ENCODE measurements around the gene RRP1. TPM values are rescaled to one million over a fixed set of nuclear protein-coding genes. Genes with fewer than 3 reads are reported as not detected.
A peak's percentile ranks its signal among the peaks of the same experiment; 100 is the strongest.

Gene RRP1
- total and polyA plus RNA-seq, 3 experiments from 2014 or later, result 21.8 to 93.4 (median 87.4) TPM

DNA sequence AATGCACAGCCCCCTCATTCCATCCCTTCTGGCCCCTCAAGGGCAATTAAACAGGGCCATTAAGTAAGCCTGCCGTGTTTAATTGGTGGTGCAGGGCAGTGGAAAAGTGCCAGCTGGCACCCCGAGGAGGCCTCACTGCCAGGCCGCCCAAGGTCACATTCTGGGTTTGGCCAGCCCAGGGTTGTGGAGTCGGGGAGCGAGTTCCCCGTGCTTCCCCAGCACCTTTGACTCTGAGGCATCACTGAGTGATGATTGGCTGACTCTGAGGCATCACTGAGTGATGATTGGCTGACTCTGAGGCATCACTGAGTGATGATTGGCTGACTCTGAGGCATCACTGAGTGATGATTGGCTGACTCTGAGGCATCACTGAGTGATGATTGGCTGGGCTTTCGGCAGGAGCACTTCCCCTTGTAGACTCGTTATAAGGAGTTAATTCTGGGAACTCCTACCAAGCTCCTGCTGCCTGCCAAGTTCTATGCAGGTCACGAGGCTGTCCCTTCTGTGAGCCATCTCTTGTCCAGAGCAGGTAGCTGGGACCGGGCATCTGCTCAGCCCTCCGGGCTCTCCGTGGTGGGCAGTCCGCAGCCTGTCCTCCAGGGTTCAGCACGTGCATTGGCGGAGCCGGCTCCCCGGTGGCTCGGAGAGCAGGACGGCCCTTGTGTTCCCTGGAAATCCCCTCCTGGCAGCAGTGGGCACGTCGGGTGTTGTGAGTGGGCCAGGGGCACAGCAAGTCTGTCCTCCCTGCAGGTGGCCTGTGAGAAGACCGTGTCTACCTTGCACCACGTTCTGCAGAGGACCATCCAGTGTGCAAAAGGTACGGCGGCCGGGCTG lies 34.2 kb upstream of the RRP1 start:
- H3K4me1 Mint-ChIP-seq, result no peaks in the 10 kb centered on the region
- peaks cover 6% of the 10 kb centered on the region for H3K36me3 ChIP-seq (ENCODE audit: insufficient read depth, low read length)
- no peak overlapping the region for H3K4me3 Mint-ChIP-seq
- no peaks in the 10 kb centered on the region for H3K9me3 Mint-ChIP-seq
- POLR2A ChIA-PET, result no interaction called here
- H3K4me3 ChIP-seq (ENCODE audit: low read length), result no peak overlapping the region
- H3K36me3 Mint-ChIP-seq, result peaks cover 0 to 61% (median 8%) of the 10 kb centered on the region in 3 donors
- H3K9me3 ChIP-seq (ENCODE audit: low read length), result no peaks in the 10 kb centered on the region
- H3K27me3 ChIP-seq (ENCODE audit: insufficient read depth, low read length, poor library complexity, severe bottlenecking), result no peaks in the 10 kb centered on the region
- peak overlapping the region in 1 of 8 donors; percentile 73 for H3K27ac Mint-ChIP-seq
- no peak for DNase-seq
- H3K27ac ChIP-seq (ENCODE audit: low read depth, low read length), result no peak overlapping the region
- CTCF ChIA-PET, result no interaction called here
- H3K27me3 Mint-ChIP-seq, result no peaks in the 10 kb centered on the region
- no peaks in the 10 kb centered on the region for H3K4me1 ChIP-seq (ENCODE audit: insufficient read depth, low read length)

DNA sequence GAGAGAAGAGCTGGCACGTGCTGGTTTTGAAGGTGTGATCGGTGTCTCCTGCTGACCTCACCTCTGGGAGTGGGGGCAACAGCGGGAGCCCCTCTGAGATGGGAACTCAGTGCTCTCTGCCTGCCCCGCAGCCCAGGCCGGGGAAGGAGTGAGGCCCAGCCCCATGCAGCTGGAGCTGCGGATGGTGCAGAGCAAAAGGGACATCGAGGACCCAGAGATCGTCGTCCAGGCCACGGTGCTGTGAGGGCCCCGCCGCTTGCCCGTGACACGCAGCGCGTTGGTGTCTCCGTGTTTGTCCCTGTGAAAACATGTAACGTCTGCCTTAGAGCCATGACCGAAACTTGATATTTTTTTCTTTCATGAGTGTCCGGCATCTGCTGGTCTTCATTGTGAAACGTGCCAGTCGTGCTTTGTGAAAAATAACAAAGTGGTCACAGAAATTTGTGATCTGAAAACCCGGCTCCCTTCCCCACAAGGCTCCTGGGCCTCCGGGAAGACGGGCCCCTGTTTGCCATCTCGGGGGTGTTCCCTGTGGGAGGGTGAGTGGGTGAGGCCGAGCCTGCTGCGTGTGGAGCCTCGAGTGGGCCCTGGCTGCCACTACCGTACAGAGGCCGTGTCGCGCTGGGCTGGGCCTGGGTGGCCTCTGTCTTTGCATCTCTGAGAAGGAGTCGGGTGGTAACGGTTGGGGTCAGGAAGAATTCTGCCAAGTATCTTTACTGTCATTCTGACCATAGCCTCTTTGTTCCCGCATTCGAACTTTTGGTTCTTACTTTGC lies 33.4 kb upstream of the RRP1 start:
- H3K4me3 Mint-ChIP-seq, result no peak overlapping the region
- no peak overlapping the region for H3K4me3 ChIP-seq (ENCODE audit: low read length)
- H3K27ac ChIP-seq (ENCODE audit: low read depth, low read length), result no peak overlapping the region
- H3K4me1 Mint-ChIP-seq, result no peaks in the 10 kb centered on the region
- H3K36me3 Mint-ChIP-seq, result peaks cover 0 to 56% (median 2%) of the 10 kb centered on the region in 3 donors
- H3K4me1 ChIP-seq (ENCODE audit: insufficient read depth, low read length), result no peaks in the 10 kb centered on the region
- H3K9me3 ChIP-seq (ENCODE audit: low read length), result no peaks in the 10 kb centered on the region
- no peak for DNase-seq
- H3K9me3 Mint-ChIP-seq, result no peaks in the 10 kb centered on the region
- POLR2A ChIA-PET, result no interaction called here
- no peaks in the 10 kb centered on the region for H3K27me3 ChIP-seq (ENCODE audit: insufficient read depth, low read length, poor library complexity, severe bottlenecking)
- no peaks in the 10 kb centered on the region for H3K27me3 Mint-ChIP-seq
- CTCF ChIA-PET, result interaction anchor here (1.3 kb wide), 1 partner anchor 138 kb away, joined by 3 read pairs; no protein-coding TSS in a partner anchor
- H3K27ac Mint-ChIP-seq, result peak overlapping the region in 2 of 8 donors; percentile 17 to 73
- peaks cover 6% of the 10 kb centered on the region for H3K36me3 ChIP-seq (ENCODE audit: insufficient read depth, low read length)

DNA sequence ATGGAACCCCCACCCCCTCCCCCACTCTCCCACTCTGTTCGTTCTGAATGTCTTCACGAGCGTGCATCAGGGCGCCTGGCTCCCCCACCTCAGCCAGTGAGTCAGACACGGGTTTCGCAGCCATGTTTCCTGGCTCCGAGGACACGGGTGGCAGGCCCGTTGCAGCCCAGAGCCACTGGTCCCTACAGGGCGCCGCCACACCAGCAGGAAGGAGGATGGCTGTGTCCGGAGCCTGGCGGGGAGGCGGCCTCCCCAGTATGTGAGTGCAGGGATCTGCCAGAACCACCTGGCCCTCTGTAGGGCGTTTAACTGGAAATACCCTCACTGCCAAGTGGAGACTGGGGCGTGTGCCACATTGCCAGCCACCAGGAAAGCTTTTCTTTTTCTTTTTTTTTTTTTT lies 31.8 kb upstream of the RRP1 start:
- Mint-ChIP-seq H3K4me3 (no peak overlapping the region), H3K36me3 (peaks cover 0 to 52% (median 2%) of the 10 kb centered on the region in 3 donors), H3K27ac (peak overlapping the region in 2 of 8 donors; percentile 24 to 58), H3K9me3 (no peaks in the 10 kb centered on the region), H3K4me1 (no peaks in the 10 kb centered on the region), H3K27me3 (no peaks in the 10 kb centered on the region)
- DNase-seq, result no peak
- H3K9me3 ChIP-seq (ENCODE audit: low read length), result no peaks in the 10 kb centered on the region
- H3K4me1 ChIP-seq (ENCODE audit: insufficient read depth, low read length), result no peaks in the 10 kb centered on the region
- CTCF ChIA-PET, result interaction anchor here (1.3 kb wide), 1 partner anchor 137 kb away, joined by 3 read pairs; no protein-coding TSS in a partner anchor
- H3K27ac ChIP-seq (ENCODE audit: low read depth, low read length), result no peak overlapping the region
- no peaks in the 10 kb centered on the region for H3K27me3 ChIP-seq (ENCODE audit: insufficient read depth, low read length, poor library complexity, severe bottlenecking)
- peaks cover 6% of the 10 kb centered on the region for H3K36me3 ChIP-seq (ENCODE audit: insufficient read depth, low read length)
- H3K4me3 ChIP-seq (ENCODE audit: low read length), result no peak overlapping the region
- POLR2A ChIA-PET, result interaction anchor here (0.7 kb wide), 1 partner anchor 99 kb away, joined by 4 read pairs; the partner anchor contains the start of gene HSF2BP

DNA sequence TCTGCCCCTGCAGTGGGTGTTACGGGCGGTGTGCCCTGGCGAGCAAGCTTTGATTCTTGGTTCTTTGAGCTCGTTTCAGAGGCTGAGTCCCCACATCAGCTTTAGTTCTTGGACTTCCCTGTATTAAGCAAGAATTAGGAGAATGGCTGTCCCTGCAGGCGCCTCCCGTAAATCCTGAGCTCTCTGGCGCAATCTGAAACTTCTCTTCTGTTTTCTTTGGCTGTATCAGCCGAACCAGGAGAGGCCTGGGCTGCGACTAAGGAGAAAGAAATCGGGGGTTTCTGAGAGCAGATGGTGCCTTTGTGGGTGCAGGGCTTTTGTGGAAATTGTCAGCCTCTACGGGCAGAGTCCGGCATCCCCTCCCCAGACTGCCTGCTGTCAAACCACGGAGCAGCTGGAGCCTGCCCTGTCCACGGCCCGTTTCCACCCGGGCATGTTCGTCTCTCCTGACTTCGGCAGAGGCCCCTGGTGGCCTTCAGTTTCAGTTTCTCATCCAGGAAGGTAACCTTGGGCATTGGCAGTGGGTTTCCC lies 31.2 kb upstream of the RRP1 start:
- Mint-ChIP-seq H3K4me1 (no peaks in the 10 kb centered on the region), H3K4me3 (no peak overlapping the region), H3K9me3 (no peaks in the 10 kb centered on the region), H3K36me3 (peaks cover 0 to 50% (median 0%) of the 10 kb centered on the region in 3 donors), H3K27me3 (no peaks in the 10 kb centered on the region), H3K27ac (peak overlapping the region in 1 of 8 donors; percentile 58)
- no peaks in the 10 kb centered on the region for H3K9me3 ChIP-seq (ENCODE audit: low read length)
- no peak overlapping the region for H3K27ac ChIP-seq (ENCODE audit: low read depth, low read length)
- H3K4me3 ChIP-seq (ENCODE audit: low read length), result no peak overlapping the region
- H3K4me1 ChIP-seq (ENCODE audit: insufficient read depth, low read length), result no peaks in the 10 kb centered on the region
- ChIA-PET CTCF (no interaction called here), POLR2A (interaction anchor here (0.7 kb wide), 1 partner anchor 99 kb away, joined by 4 read pairs; the partner anchor contains the start of gene HSF2BP)
- no peaks in the 10 kb centered on the region for H3K27me3 ChIP-seq (ENCODE audit: insufficient read depth, low read length, poor library complexity, severe bottlenecking)
- DNase-seq, result no peak
- H3K36me3 ChIP-seq (ENCODE audit: insufficient read depth, low read length), result peaks cover 6% of the 10 kb centered on the region

DNA sequence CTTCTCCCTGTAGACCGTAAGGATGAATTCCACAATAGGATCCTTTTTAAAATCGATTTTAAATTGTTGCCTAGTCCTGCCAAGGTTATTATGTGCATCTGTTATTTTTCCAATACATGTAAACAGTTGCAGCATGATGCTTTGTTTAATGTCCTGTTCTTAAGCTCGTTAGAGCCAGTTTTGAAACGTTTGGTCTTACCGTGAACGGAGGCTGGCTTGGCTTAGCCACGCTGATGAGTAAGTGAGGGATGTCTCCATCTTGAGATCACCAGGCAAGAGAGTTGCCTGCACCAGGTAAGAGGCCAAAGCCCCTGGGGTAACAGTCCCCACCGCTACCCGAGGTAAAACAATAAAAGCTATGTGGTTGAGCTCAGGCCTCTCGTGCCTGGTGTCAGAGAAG lies 30.6 kb upstream of the RRP1 start:
- H3K27me3 Mint-ChIP-seq, result no peaks in the 10 kb centered on the region
- Histone ChIP-seq H3K9me3 (ENCODE audit: low read length) (no peaks in the 10 kb centered on the region), H3K4me1 (ENCODE audit: insufficient read depth, low read length) (no peaks in the 10 kb centered on the region), H3K27me3 (ENCODE audit: insufficient read depth, low read length, poor library complexity, severe bottlenecking) (no peaks in the 10 kb centered on the region), H3K36me3 (ENCODE audit: insufficient read depth, low read length) (peaks cover 5% of the 10 kb centered on the region), H3K27ac (ENCODE audit: low read depth, low read length) (no peak overlapping the region), H3K4me3 (ENCODE audit: low read length) (no peak overlapping the region)
- H3K27ac Mint-ChIP-seq, result peak overlapping the region in 1 of 8 donors; percentile 37
- H3K4me3 Mint-ChIP-seq, result no peak overlapping the region
- no peaks in the 10 kb centered on the region for H3K9me3 Mint-ChIP-seq
- ChIA-PET CTCF (no interaction called here), POLR2A (no interaction called here)
- no peaks in the 10 kb centered on the region for H3K4me1 Mint-ChIP-seq
- DNase-seq, result no peak
- H3K36me3 Mint-ChIP-seq, result peaks cover 0 to 45% (median 0%) of the 10 kb centered on the region in 3 donors

DNA sequence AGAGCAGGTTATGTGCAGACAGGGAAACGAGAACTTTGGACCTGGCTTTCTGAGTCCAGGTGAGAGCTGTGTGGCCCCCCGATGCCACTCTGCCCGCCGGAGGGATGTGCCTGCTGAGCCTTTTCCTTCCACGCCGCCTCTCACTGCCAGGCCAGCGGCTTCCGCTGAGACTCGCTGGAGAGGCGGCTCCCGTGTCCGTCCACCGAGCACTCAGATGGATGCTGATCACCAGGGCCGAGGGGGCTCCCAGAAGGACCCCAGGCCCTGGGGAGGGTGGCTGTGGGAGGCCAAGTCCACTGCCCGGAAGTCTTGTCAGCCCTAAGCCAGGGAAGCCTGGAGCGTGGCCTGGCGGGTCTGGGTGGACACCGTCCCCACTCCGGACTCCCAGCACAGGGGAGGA lies 29.7 kb upstream of the RRP1 start:
- H3K27ac ChIP-seq (ENCODE audit: low read depth, low read length), result no peak overlapping the region
- H3K27me3 ChIP-seq (ENCODE audit: insufficient read depth, low read length, poor library complexity, severe bottlenecking), result no peaks in the 10 kb centered on the region
- H3K27me3 Mint-ChIP-seq, result no peaks in the 10 kb centered on the region
- H3K36me3 ChIP-seq (ENCODE audit: insufficient read depth, low read length), result no peaks in the 10 kb centered on the region
- ChIA-PET POLR2A (no interaction called here), CTCF (no interaction called here)
- DNase-seq, result no peak
- H3K36me3 Mint-ChIP-seq, result peaks cover 0 to 37% (median 0%) of the 10 kb centered on the region in 3 donors
- no peak overlapping the region for H3K27ac Mint-ChIP-seq
- no peak overlapping the region for H3K4me3 Mint-ChIP-seq
- no peak overlapping the region for H3K4me3 ChIP-seq (ENCODE audit: low read length)
- no peaks in the 10 kb centered on the region for H3K9me3 ChIP-seq (ENCODE audit: low read length)
- H3K4me1 ChIP-seq (ENCODE audit: insufficient read depth, low read length), result no peaks in the 10 kb centered on the region
- H3K4me1 Mint-ChIP-seq, result no peaks in the 10 kb centered on the region
- no peaks in the 10 kb centered on the region for H3K9me3 Mint-ChIP-seq

DNA sequence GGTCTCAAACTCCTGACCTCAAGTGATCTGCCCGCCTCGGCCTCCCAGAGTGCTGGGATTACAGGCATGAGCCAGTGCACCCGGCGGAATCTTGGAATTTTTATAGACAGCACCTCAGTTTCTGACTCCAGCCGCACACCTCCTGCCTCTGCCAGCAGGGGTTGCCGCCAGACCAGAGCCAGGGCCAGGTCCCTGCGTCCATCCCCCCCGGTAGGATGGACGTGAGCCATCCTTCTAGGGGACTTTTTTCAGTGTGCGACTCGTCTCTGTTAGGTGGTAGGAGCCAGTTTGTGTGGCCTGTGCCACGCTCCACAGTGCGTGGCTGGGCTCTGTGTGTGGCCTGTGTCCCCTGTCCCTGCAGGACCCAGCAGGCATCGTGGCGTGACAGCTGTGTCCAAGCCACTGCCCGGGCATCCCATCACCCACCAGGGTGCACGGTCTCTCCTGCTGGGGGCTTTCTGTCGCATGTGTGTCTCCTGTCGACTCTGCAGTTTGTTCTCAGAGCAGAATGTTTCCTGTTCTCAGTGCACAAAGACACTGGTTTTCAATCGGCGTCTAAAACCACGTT lies 28.9 kb upstream of the RRP1 start:
- no peaks in the 10 kb centered on the region for H3K9me3 ChIP-seq (ENCODE audit: low read length)
- no peak overlapping the region for H3K27ac ChIP-seq (ENCODE audit: low read depth, low read length)
- H3K4me1 ChIP-seq (ENCODE audit: insufficient read depth, low read length), result no peaks in the 10 kb centered on the region
- Mint-ChIP-seq H3K4me3 (no peak overlapping the region), H3K36me3 (peaks cover 0 to 35% (median 0%) of the 10 kb centered on the region in 3 donors), H3K27me3 (no peaks in the 10 kb centered on the region), H3K27ac (no peak overlapping the region), H3K9me3 (no peaks in the 10 kb centered on the region), H3K4me1 (no peaks in the 10 kb centered on the region)
- H3K36me3 ChIP-seq (ENCODE audit: insufficient read depth, low read length), result no peaks in the 10 kb centered on the region
- ChIA-PET POLR2A (no interaction called here), CTCF (no interaction called here)
- no peaks in the 10 kb centered on the region for H3K27me3 ChIP-seq (ENCODE audit: insufficient read depth, low read length, poor library complexity, severe bottlenecking)
- no peak overlapping the region for H3K4me3 ChIP-seq (ENCODE audit: low read length)
- DNase-seq, result no peak
